ENCODE measurements around the gene MRE11.

DNA sequence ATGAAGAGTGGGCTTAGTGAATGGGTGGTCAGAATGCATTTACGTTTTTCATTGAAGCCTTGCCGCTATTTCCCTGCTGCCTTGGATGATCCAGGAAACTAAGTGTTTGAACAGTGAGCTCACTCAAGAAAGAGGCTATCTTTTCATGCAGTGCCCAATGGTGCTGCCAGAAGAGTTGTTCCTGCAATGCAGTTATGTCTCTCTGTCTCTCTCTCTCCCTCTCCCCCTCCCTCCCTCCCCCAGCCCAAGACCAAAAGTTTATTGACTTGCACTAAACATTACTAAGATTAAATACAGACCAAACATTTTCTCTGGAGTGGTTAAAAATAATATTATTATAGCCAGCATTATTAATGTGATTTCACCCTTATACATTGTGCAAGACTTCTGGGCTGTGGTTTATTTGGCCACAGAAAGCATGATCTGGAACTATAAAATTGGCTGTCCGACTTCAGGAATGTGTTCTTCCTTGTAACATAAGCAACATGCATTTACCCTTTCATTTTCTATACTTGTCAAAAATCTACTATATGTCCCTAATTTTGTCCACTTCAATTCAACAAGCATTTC is 43.5 kb upstream of the MRE11 start:
- no peak for TF ChIP-seq POLR2AphosphoS5 (IDR thresholded peaks at IDR 0.05; ENCODE audit: insufficient read depth in 1 of 2, low read depth in 1 of 2)
- TF ChIP-seq POLR2A (IDR thresholded peaks at IDR 0.05): no peak
